ENCODE results near the gene ECI2. TPM values are rescaled to one million over a fixed set of nuclear protein-coding genes. Genes with fewer than 3 reads are reported as not detected.

ECI2 gene
- total RNA-seq, 2 donors from 2014 or later = 71.1 to 97.2 TPM

DNA sequence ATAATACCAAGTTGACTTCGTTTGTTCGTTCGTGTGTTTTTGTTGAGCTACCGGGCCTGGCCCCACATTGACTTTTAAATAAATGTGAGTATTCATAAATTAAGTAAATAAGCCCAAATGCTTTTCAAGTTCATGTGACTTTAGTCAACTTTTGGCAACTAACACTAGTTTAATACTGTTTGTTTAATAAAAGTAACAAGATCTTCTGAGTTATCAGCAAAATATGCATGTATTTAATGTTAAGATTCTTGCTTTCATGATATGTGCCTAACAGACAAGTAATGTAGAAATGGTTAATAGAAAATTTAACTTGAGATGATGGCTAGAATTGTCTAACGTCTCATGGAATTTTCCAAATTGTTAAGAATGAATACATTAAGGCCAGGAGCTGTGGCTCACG, 38.7 kb upstream of the ECI2 start:
- Histone ChIP-seq H3K27me3 (no peaks in the 10 kb centered on the region), H3K4me3 (no peak overlapping the region), H3K27ac (no peak overlapping the region), H3K9me3 (no peaks in the 10 kb centered on the region), H3K4me1 (no peaks in the 10 kb centered on the region), H3K36me3 (no peaks in the 10 kb centered on the region)
- DNase-seq (ENCODE audit: low spot score) = no peak
- no peak for TF ChIP-seq CTCF (IDR thresholded peaks at IDR 0.05)

DNA sequence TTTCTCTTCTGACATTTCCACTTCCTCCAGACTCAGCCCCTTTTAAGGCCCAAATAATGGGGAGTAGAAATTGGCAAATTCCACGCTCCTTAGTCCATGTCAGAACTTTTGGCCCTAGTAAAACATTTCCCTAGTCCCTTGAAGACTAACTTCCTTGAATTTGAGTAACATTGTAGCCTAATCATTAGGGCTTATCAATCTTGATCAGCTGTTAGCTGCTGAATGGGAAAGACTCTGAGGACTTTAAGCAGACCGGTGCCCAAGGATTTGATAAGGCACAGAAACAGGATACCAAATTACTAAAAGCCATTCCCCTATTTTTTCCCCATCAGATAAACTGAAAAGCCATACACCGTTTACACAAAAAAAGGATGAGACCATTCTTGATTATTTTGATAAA, 37.0 kb upstream of the ECI2 start:
- H3K27me3 ChIP-seq = no peaks in the 10 kb centered on the region
- DNase-seq (ENCODE audit: low spot score) = no peak
- no peak overlapping the region for H3K27ac ChIP-seq
- H3K36me3 ChIP-seq = no peaks in the 10 kb centered on the region
- no peaks in the 10 kb centered on the region for H3K9me3 ChIP-seq
- no peak for TF ChIP-seq CTCF (IDR thresholded peaks at IDR 0.05)
- no peak overlapping the region for H3K4me3 ChIP-seq
- H3K4me1 ChIP-seq = no peaks in the 10 kb centered on the region

- Histone ChIP-seq H3K27ac (no peak overlapping the region), H3K4me1 (no peaks in the 10 kb centered on the region), H3K36me3 (no peaks in the 10 kb centered on the region), H3K27me3 (no peaks in the 10 kb centered on the region), H3K9me3 (no peaks in the 10 kb centered on the region), H3K4me3 (no peak overlapping the region)
- no peak for TF ChIP-seq CTCF (IDR thresholded peaks at IDR 0.05)
- DNase-seq (ENCODE audit: low spot score) = no peak
Observed at GRCh38 chr6:4170297-4170696, 34.9 kb upstream of the ECI2 start.

- Histone ChIP-seq H3K36me3 (no peaks in the 10 kb centered on the region), H3K27ac (no peak overlapping the region), H3K4me3 (no peak overlapping the region), H3K27me3 (no peaks in the 10 kb centered on the region), H3K9me3 (no peaks in the 10 kb centered on the region), H3K4me1 (no peaks in the 10 kb centered on the region)
- DNase-seq (ENCODE audit: low spot score) = no peak
- no peak for TF ChIP-seq CTCF (IDR thresholded peaks at IDR 0.05)
Observed at GRCh38 chr6:4169028-4169789, 33.8 kb upstream of the ECI2 start.

DNA sequence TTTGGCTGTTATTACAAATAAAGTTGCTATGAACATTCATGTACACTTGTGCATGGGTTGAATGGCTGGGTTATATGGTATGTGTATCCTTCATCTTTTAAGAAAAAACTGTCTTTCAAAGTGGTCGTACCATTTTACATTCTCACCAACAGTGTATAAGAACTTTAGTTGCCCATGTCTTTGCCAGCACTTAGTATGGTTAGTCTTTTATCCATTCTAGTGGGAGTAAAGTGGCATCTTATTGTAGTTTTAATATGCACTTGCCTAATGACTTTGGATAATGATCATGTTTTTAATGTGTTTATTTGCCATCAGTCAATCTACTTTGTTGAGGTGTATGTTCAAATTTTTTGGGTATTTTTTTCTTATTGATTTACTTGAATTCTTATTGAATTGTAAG, 32.5 kb upstream of the ECI2 start:
- no peaks in the 10 kb centered on the region for H3K36me3 ChIP-seq
- TF ChIP-seq CTCF (IDR thresholded peaks at IDR 0.05) = no peak
- H3K4me3 ChIP-seq = no peak overlapping the region
- no peak for DNase-seq (ENCODE audit: low spot score)
- H3K27ac ChIP-seq = no peak overlapping the region
- peaks cover 0 to 9% of the 10 kb centered on the region in 2 donors for H3K4me1 ChIP-seq
- no peaks in the 10 kb centered on the region for H3K27me3 ChIP-seq
- no peaks in the 10 kb centered on the region for H3K9me3 ChIP-seq

- Histone ChIP-seq H3K36me3 (no peaks in the 10 kb centered on the region), H3K27me3 (no peaks in the 10 kb centered on the region), H3K9me3 (no peaks in the 10 kb centered on the region), H3K4me1 (peaks cover 0 to 9% of the 10 kb centered on the region in 2 donors), H3K4me3 (no peak overlapping the region), H3K27ac (no peak overlapping the region)
- no peak for DNase-seq (ENCODE audit: low spot score)
- TF ChIP-seq CTCF (IDR thresholded peaks at IDR 0.05) = no peak
Observed at GRCh38 chr6:4167123-4167522, 31.7 kb upstream of the ECI2 start.
